GM06990 (cell line): ENCODE measurements around the gene PLA2G2F.

Experiments used
- DNase-seq: peaks from one replicate; pipeline ENCODE4 v3.0.0-alpha.2; 2011; ENCODE audit not compliant: insufficient read length; ENCODE audit errors: extremely low read depth
- H3K27me3 ChIP-seq: replicated peaks from 2 replicates; pipeline ENCODE4 v1.6.0; 2011; ENCODE audit warnings: low read length; ENCODE audit not compliant: control insufficient read depth, insufficient read depth
- H3K36me3 ChIP-seq: 2 replicates; pipeline ENCODE4 v1.5.1; 2011; ENCODE audit warnings: low read length; ENCODE audit not compliant: control insufficient read depth, insufficient read depth
- H3K4me3 ChIP-seq: replicated peaks from 2 replicates; pipeline ENCODE4 v1.5.1; 2011; ENCODE audit warnings: low read depth, mild to moderate bottlenecking, control low read depth, low read length
- CTCF ChIP-seq: IDR thresholded peaks from 2 replicates; pipeline ENCODE4 v1.5.1; 2011; ENCODE audit warnings: low read length, control low read depth, mild to moderate bottlenecking, inconsistent platforms; ENCODE audit not compliant: insufficient read depth, poor library complexity, severe bottlenecking

PLA2G2F gene

GRCh38 chr1:20187813-20188454 lies 48.8 kb downstream of the PLA2G2F start:
- no peak for DNase-seq
- no peak for TF ChIP-seq CTCF
- Histone ChIP-seq H3K27me3 (peaks cover 7% of the 10 kb centered on the region), H3K4me3 (no peak overlapping the region), H3K36me3 (no peaks in the 10 kb centered on the region)

- TF ChIP-seq CTCF = no peak
Observed at GRCh38 chr1:20188455-20188817, 49.3 kb downstream of the PLA2G2F start.

GRCh38 chr1:20189664-20190063 lies 50.5 kb downstream of the PLA2G2F start:
- H3K4me3 ChIP-seq = no peak overlapping the region
- no peak for DNase-seq
- TF ChIP-seq CTCF = no peak
- H3K36me3 ChIP-seq = no peaks in the 10 kb centered on the region
- peaks cover 7% of the 10 kb centered on the region for H3K27me3 ChIP-seq

More at GRCh38 chr1:20188455-20188817, 49.3 kb downstream of the PLA2G2F start:
- Histone ChIP-seq H3K4me3 (no peak overlapping the region), H3K27me3 (peaks cover 7% of the 10 kb centered on the region), H3K36me3 (no peaks in the 10 kb centered on the region)
- no peak for DNase-seq

GRCh38 chr1:20190256-20191160 lies 51.4 kb downstream of the PLA2G2F start:
- no peak for TF ChIP-seq CTCF
- H3K4me3 ChIP-seq = no peak overlapping the region
- no peak for DNase-seq
- peaks cover 7% of the 10 kb centered on the region for H3K27me3 ChIP-seq
- no peaks in the 10 kb centered on the region for H3K36me3 ChIP-seq

- Histone ChIP-seq H3K4me3 (no peak overlapping the region), H3K36me3 (no peaks in the 10 kb centered on the region), H3K27me3 (peaks cover 6% of the 10 kb centered on the region)
- DNase-seq = no peak
- TF ChIP-seq CTCF = no peak
Observed at GRCh38 chr1:20191266-20191825, 52.2 kb downstream of the PLA2G2F start.
